Sigmoid colon (tissue), 4 donors: ENCODE results near the gene NPTX2.

Source experiments
- EP300 ChIP-seq, 4 donors: sonication (generic); formaldehyde crosslinking; IDR thresholded peaks; one replicate each; pipeline ENCODE4 v1.6.1; 2017; ENCODE audit warnings: antibody characterized with exemption in 4 of 4
- POLR2A ChIP-seq, 2 donors: fragments of 450-650 bp; IDR thresholded peaks; one replicate each; pipeline ENCODE4 v1.6.1; 2016; ENCODE audit warnings: antibody characterized with exemption in 2 of 2, mild to moderate bottlenecking in 2 of 2, moderate library complexity in 2 of 2
- POLR2AphosphoS5 ChIP-seq, 4 donors: sonication (generic); formaldehyde crosslinking; IDR thresholded peaks; one replicate each; pipeline ENCODE4 v1.6.1; 2017; ENCODE audit warnings: antibody characterized with exemption in 4 of 4
- TF ChIP-seq, protein P1 (sequence below), 4 experiments: fragments of 450-650 bp in 3 of 4; fragments of 200-600 bp in 1 of 4; IDR thresholded peaks; one replicate each; pipeline ENCODE4 v1.5.1; 2016 to 2019; ENCODE audit warnings: antibody characterized with exemption in 4 of 4, mild to moderate bottlenecking in 3 of 4, moderate library complexity in 2 of 4

DNA sequence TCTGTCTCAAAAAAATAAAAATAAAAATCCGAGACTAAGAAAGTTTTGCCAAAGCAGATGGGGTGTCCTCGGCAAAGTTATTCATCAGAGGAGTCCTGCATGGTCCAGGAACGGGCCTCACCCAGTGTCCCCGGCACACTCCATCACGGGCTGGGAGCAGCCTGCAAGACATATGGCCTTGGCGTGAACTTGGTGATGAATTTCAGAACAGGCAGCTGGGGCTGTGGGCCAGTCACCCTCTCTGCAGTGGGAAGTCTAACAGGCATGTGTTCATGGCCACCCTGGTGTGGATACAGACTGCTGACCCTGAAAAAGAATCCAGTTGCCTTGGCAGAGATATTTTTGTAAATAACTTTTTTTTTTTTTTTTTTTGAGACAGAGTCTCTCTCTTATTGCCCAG is 34.7 kb downstream of the NPTX2 start:
- TF ChIP-seq EP300 (IDR thresholded peaks at IDR 0.05), result no peak
- TF ChIP-seq, protein P1, sequence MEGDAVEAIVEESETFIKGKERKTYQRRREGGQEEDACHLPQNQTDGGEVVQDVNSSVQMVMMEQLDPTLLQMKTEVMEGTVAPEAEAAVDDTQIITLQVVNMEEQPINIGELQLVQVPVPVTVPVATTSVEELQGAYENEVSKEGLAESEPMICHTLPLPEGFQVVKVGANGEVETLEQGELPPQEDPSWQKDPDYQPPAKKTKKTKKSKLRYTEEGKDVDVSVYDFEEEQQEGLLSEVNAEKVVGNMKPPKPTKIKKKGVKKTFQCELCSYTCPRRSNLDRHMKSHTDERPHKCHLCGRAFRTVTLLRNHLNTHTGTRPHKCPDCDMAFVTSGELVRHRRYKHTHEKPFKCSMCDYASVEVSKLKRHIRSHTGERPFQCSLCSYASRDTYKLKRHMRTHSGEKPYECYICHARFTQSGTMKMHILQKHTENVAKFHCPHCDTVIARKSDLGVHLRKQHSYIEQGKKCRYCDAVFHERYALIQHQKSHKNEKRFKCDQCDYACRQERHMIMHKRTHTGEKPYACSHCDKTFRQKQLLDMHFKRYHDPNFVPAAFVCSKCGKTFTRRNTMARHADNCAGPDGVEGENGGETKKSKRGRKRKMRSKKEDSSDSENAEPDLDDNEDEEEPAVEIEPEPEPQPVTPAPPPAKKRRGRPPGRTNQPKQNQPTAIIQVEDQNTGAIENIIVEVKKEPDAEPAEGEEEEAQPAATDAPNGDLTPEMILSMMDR (IDR thresholded peaks at IDR 0.05), result no peak
- no peak for TF ChIP-seq POLR2AphosphoS5 (IDR thresholded peaks at IDR 0.05)
- no peak for TF ChIP-seq POLR2A (IDR thresholded peaks at IDR 0.05)
